Cardiac fibroblast (primary cell): ENCODE results near the gene DHRS1.

Experiments used
- DNase-seq, 2 donors: peaks; one replicate each; pipeline versions ENCODE4 v3.0.0 to v3.0.0-alpha.2; 2010; ENCODE audit warnings: low read depth in 2 of 2
- H3K4me3 ChIP-seq, 2 donors: replicated peaks in 1 of 2; 1 replicate in 1 of 2; 2 replicates in 1 of 2; pipeline ENCODE4 v1.5.1; 2011; ENCODE audit warnings: low read depth in 2 of 2, low read length in 2 of 2, mild to moderate bottlenecking in 2 of 2, moderate library complexity in 1 of 2
- TF ChIP-seq, protein P1 (sequence below): IDR thresholded peaks from one replicate; pipeline ENCODE4 v1.5.1; 2011; ENCODE audit warnings: low read depth, mild to moderate bottlenecking, low read length, inconsistent platforms

Gene DHRS1

DNA sequence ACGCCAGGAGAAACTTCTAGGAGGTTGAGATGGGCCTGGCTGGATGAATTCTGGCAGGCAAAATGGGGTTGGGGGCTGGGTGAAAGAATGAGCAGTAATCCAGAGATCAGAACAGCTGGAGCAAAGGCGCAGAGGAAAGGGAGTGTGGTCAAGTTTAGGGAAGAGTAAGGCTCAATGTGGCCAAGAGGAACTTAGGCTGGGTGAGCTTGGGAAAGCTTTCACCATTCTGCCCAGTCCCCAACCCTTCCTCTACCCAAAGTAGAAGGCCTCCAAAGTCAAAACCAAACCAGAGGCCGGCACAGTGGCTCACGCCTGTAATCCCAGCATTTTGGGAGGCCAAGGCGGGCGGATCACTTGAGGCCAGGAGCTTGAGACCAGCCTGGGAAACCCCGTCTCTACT, 17.9 kb downstream of the DHRS1 start:
- TF ChIP-seq, protein P1, sequence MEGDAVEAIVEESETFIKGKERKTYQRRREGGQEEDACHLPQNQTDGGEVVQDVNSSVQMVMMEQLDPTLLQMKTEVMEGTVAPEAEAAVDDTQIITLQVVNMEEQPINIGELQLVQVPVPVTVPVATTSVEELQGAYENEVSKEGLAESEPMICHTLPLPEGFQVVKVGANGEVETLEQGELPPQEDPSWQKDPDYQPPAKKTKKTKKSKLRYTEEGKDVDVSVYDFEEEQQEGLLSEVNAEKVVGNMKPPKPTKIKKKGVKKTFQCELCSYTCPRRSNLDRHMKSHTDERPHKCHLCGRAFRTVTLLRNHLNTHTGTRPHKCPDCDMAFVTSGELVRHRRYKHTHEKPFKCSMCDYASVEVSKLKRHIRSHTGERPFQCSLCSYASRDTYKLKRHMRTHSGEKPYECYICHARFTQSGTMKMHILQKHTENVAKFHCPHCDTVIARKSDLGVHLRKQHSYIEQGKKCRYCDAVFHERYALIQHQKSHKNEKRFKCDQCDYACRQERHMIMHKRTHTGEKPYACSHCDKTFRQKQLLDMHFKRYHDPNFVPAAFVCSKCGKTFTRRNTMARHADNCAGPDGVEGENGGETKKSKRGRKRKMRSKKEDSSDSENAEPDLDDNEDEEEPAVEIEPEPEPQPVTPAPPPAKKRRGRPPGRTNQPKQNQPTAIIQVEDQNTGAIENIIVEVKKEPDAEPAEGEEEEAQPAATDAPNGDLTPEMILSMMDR = no peak
- H3K4me3 ChIP-seq = no peak overlapping the region
- DNase-seq = no peak

DNA sequence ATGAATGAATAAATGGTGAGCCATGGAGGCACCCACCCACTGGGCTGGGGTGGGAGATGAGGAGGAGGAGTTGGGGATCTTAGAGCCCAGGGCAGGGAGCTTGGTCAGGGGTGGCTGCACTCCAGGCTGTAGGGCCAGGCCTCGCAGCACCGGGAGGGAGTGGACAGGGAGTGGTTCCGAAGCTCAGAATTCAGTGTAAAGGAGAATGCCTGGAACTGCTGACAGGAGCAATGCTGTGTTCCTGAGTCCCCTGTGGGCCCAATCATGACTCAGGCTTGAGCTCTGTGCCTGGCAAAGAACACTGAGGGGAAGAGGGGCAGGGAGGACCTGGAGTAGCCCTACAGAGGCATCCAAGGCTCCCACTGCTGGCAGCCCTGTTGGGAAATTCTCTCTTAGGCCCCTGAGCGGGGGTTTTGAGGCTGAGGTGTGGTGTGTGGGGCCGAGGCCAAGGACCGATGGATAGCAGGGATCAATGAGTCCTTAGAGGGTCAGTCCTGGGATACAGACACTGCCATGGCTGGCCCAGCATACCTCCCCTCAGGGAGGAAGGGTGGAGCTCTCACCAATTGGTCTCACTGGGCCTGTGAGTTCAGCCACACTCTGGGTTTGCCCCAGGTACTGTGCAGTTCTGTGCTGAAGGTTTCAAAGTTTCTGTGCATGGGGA, 18.7 kb downstream of the DHRS1 start:
- DNase-seq = peak; percentile 31 to 62
- TF ChIP-seq, protein P1 = no peak

DNA sequence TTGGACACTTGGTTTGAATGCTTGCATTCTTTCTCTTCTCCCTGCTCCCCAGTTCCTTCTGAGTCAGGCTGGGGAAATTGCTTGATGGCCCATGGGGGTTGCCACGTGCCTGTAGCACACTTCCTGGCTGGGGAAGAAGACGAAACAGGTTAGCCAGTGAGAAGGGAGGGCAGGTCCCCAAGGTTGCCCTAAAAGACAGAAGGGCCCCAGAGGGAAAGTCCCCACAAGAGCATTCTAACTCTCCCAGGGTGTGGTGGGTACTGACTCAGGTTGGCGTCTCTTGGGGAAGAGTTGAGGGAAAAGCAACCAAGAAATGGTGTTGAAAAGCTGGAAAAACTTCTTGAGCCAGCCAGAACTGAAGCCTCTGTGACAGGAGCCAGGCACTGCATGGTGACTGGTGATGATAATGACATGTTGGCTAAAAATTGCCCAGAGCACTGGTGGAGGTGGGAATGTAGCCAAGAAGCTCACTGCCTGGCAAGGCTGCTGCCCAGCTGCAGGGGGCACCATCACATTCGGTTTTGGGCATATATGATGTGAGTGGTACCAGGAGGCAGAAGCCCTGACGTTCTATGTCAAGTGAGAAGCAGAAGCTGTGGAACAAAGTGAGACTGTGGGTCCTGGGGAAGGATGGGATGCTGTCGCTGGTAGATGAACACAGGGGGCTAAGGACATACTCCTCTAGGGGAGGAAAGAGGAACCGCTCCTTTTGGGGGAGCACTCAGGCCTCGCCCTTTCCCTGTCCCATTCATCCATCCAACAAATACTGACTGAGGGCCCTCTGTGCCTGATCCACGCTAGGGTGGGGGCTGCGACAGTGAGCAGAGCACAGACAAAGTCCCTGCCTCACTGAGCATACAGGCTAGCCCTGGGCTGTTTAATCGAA, 20.0 kb downstream of the DHRS1 start:
- TF ChIP-seq, protein P1 = peak; percentile 7
- H3K4me3 ChIP-seq = no peak overlapping the region
- DNase-seq = peak; percentile 19 to 20

More for the DNA sequence above, 18.7 kb downstream of the DHRS1 start:
- no peak overlapping the region for H3K4me3 ChIP-seq

DNA sequence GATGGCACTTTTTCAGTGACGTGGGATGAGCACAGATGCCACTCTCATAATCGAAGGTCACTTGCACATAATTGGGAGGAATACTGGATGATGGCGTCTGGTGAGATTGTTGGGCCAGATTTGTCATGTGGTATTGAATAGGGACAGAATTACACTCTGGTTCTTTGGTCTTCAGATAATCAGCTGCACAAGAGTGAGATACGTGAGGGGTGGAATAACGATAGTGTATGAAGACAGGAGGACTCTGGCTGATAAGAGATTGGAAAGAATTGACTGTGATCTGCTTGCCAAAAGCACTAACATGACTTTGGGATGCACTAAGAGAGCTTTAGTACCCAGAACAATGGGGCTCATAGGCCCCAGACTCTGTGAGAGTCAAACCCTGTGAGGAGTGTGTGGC, 21.2 kb downstream of the DHRS1 start:
- TF ChIP-seq, protein P1 = no peak
- no peak overlapping the region for H3K4me3 ChIP-seq
- no peak for DNase-seq

DNA sequence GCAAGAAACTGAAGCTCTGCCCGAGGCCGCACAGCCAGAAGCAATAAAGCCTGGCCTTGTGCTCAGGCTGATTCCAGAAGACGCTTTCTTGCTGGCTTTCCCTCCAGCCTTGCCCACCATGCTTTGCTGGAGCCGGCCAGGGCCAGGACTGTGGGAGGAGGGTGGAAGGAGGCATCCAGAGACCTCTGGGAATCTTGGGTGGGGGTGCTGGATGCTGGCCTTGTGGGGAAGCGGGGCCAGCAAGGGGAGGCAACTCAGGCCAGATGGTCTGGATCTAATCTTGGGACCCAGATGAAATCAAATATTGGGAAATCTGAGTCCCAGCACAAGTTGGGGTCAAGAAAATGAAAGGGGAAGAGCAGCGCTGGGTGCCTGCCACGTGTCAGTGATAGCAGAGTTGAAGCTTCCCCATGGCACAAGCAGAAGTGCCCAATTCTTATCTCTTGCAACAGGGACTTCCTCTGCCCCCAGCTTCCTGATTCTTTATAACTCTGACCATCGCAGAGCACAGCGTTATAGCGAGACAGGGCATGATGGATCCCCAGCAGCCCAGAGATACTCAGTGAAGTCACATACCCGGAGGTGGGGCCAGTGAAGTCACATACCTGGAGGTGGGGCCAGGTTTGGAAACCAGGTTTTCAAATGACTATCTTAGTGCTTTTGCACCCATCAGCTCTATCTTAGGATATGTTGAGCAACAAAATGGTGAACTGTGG, 21.8 kb downstream of the DHRS1 start:
- H3K4me3 ChIP-seq = no peak overlapping the region
- TF ChIP-seq, protein P1 = no peak
- DNase-seq = no peak

DNA sequence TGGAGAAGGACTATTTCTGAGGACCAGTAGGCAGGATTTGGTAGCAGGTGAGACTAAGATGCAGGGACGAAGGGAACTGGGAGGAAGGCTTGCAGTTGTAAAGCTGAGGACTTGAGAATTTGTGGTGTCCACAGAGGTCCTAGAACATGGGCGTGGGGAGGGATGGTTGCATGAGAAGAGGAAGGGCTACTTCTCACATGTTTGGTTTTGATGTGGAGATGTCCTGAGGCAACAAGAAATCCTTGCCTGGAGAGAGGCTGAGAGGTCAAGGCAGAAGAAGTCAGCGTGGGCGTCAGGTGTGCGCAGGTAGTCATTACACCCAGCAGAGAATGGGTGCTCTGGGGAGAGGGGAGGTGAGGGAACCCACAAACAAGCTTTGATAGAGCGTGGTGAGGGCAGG, 22.5 kb downstream of the DHRS1 start:
- TF ChIP-seq, protein P1 = no peak
- DNase-seq = no peak
- no peak overlapping the region for H3K4me3 ChIP-seq
